ENCODE data around the gene PRR33.

The PRR33 gene

DNA sequence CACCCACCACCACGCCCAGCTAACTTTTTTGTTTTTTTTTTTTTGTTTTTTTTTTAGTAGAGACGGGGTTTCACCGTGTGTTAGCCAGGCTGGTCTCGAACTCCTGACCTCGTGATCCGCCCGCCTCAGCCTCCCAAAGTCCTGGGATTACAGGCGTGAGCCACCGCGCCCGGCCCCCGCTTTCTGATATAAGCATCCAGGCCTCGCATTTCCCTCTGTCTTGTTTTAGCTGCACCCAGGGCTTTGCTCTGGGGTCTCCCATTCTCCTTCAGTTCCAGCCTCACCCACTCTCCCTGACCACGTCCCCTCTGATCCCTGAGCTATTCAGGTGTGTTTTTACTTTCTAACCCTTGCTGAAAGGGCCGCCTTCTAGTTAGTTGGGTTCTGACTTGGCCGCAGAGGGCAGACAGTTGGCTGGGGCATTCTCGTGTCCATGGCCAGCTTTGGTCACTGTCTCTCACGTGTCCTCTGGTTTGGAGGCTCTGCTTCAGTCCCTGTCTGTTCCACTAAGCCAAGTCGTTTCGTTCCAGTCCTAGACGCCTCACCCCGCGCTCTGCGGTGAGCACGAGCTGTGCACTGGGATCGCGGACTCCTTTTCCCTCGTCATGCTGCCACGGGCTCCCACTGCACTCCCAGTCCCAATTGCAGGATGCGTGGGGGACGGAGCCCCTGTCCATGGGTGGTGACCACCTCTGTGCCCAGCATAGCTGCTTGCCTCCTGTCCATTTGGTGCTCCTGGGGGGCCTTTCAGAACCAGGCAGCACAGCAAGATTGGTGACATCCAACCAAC, 21.8 kb upstream of the PRR33 start:
- TF ChIP-seq EZH2phosphoT487 (IDR thresholded peaks at IDR 0.05; ENCODE audit: borderline replicate concordance, low read length): no peak
- TF ChIP-seq, protein P1, sequence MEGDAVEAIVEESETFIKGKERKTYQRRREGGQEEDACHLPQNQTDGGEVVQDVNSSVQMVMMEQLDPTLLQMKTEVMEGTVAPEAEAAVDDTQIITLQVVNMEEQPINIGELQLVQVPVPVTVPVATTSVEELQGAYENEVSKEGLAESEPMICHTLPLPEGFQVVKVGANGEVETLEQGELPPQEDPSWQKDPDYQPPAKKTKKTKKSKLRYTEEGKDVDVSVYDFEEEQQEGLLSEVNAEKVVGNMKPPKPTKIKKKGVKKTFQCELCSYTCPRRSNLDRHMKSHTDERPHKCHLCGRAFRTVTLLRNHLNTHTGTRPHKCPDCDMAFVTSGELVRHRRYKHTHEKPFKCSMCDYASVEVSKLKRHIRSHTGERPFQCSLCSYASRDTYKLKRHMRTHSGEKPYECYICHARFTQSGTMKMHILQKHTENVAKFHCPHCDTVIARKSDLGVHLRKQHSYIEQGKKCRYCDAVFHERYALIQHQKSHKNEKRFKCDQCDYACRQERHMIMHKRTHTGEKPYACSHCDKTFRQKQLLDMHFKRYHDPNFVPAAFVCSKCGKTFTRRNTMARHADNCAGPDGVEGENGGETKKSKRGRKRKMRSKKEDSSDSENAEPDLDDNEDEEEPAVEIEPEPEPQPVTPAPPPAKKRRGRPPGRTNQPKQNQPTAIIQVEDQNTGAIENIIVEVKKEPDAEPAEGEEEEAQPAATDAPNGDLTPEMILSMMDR (IDR thresholded peaks at IDR 0.05; ENCODE audit: low read depth, low read length, poor library complexity, severe bottlenecking): no peak
- H3K36me3 ChIP-seq (ENCODE audit: control insufficient read depth, low read length): no peaks in the 10 kb centered on the region
- H3K4me2 ChIP-seq (ENCODE audit: low read length): no peak overlapping the region
- H3F3A ChIP-seq (ENCODE audit: control insufficient read depth, insufficient read depth): no peaks in the 10 kb centered on the region
- no peak overlapping the region for H3K27ac ChIP-seq (ENCODE audit: low read depth, low read length)
- H4K20me1 ChIP-seq (ENCODE audit: control insufficient read depth, insufficient read depth, low read depth, low read length): no peaks in the 10 kb centered on the region
- H3K27me3 ChIP-seq (ENCODE audit: control insufficient read depth, low read length): no peaks in the 10 kb centered on the region
- H3K4me1 ChIP-seq (ENCODE audit: control insufficient read depth, low read length): no peaks in the 10 kb centered on the region
- H3K79me2 ChIP-seq (ENCODE audit: control insufficient read depth, low read length): no peaks in the 10 kb centered on the region
- no peaks in the 10 kb centered on the region for H3K9me3 ChIP-seq (ENCODE audit: control insufficient read depth, insufficient read depth, low read length)
- no peak overlapping the region for H3K4me3 ChIP-seq (ENCODE audit: low read length)
- H3K9me2 ChIP-seq (replicated peaks; ENCODE audit: control insufficient read depth, low read length): no peaks in the 10 kb centered on the region

DNA sequence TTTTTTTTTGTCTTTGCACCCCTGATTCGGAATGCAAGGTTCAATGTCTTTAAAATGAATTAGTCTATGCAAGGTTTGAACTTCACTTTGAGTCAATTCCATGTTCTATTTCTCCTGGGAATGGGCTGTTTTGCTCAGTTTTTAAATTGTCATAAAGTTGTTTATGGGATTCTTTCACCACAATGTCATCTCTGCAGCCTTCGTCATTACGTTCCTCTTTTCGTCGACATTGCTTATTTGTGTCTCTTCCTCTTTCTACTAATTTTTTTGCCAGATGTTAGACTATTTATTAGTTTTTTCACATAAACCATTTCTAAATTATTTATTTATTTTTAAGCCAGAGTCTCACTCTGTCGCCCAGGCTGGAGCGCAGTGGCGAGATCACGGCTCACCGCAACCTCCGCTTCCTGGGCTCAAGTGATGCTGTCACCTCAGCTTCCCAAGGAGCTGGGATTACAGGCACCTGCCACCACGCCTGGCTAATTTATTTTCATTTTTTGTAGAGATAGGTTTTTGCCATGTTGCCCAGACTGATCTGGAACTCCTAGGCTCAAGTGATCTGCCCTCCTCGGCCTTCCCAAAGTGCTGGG, 20.7 kb upstream of the PRR33 start:
- Histone ChIP-seq H4K20me1 (ENCODE audit: control insufficient read depth, insufficient read depth, low read depth, low read length) (no peaks in the 10 kb centered on the region), H3K9me3 (ENCODE audit: control insufficient read depth, insufficient read depth, low read length) (no peaks in the 10 kb centered on the region), H3K4me1 (ENCODE audit: control insufficient read depth, low read length) (no peaks in the 10 kb centered on the region), H3K4me2 (ENCODE audit: low read length) (no peak overlapping the region), H3K27me3 (ENCODE audit: control insufficient read depth, low read length) (no peaks in the 10 kb centered on the region), H3F3A (ENCODE audit: control insufficient read depth, insufficient read depth) (no peaks in the 10 kb centered on the region), H3K36me3 (ENCODE audit: control insufficient read depth, low read length) (no peaks in the 10 kb centered on the region), H3K27ac (ENCODE audit: low read depth, low read length) (no peak overlapping the region), H3K79me2 (ENCODE audit: control insufficient read depth, low read length) (no peaks in the 10 kb centered on the region), H3K4me3 (ENCODE audit: low read length) (no peak overlapping the region), H3K9me2 (replicated peaks; ENCODE audit: control insufficient read depth, low read length) (no peaks in the 10 kb centered on the region)
- TF ChIP-seq, protein P1 (IDR thresholded peaks at IDR 0.05; ENCODE audit: low read depth, low read length, poor library complexity, severe bottlenecking): no peak
- no peak for TF ChIP-seq EZH2phosphoT487 (IDR thresholded peaks at IDR 0.05; ENCODE audit: borderline replicate concordance, low read length)

DNA sequence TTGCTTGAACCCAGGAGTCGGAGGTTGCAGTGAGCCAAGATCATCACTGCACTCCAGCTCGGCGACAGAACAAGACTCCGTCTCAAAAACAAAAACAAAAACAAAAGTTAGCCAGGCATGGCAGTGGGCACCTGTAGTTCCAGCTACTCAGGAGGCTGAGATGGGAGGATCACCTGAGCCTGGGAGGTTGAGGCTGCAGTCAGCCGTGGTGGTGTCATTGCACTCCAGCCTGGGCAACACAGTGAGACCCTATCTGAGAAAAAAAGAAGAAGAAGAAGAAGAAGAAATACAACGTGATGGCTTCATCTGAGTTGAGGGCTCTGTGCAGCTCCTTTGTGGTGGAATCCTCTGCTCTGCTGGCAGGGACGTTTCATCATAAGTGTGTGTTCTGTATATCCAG, 17.8 kb upstream of the PRR33 start:
- H3K4me1 ChIP-seq (ENCODE audit: control insufficient read depth, low read length): no peaks in the 10 kb centered on the region
- no peak overlapping the region for H3K4me3 ChIP-seq (ENCODE audit: low read length)
- no peaks in the 10 kb centered on the region for H3K9me3 ChIP-seq (ENCODE audit: control insufficient read depth, insufficient read depth, low read length)

More for the DNA sequence above, 17.8 kb upstream of the PRR33 start:
- no peak for TF ChIP-seq EZH2phosphoT487 (IDR thresholded peaks at IDR 0.05; ENCODE audit: borderline replicate concordance, low read length)
- TF ChIP-seq, protein P1 (IDR thresholded peaks at IDR 0.05; ENCODE audit: low read depth, low read length, poor library complexity, severe bottlenecking): no peak
- no peaks in the 10 kb centered on the region for H3F3A ChIP-seq (ENCODE audit: control insufficient read depth, insufficient read depth)
- H3K9me2 ChIP-seq (replicated peaks; ENCODE audit: control insufficient read depth, low read length): no peaks in the 10 kb centered on the region
- no peaks in the 10 kb centered on the region for H3K36me3 ChIP-seq (ENCODE audit: control insufficient read depth, low read length)
- H3K4me2 ChIP-seq (ENCODE audit: low read length): no peak overlapping the region
- H4K20me1 ChIP-seq (ENCODE audit: control insufficient read depth, insufficient read depth, low read depth, low read length): no peaks in the 10 kb centered on the region
- no peaks in the 10 kb centered on the region for H3K27me3 ChIP-seq (ENCODE audit: control insufficient read depth, low read length)
- H3K79me2 ChIP-seq (ENCODE audit: control insufficient read depth, low read length): no peaks in the 10 kb centered on the region
- no peak overlapping the region for H3K27ac ChIP-seq (ENCODE audit: low read depth, low read length)
